Fibroblast of skin of left biceps (primary cell): Measurements from ENCODE around the gene SLC40A1.

ENCODE experiments used
- DNase-seq, 2 experiments: peaks; one replicate each; pipeline ENCODE4 v3.0.0-alpha.2; 2013; ENCODE audit warnings: low read depth in 2 of 2

The SLC40A1 gene

GRCh38 chr2:189601043-189601442, 20.5 kb upstream of the SLC40A1 start:
- DNase-seq, result no peak

GRCh38 chr2:189599245-189599644, 18.7 kb upstream of the SLC40A1 start:
- no peak for DNase-seq

GRCh38 chr2:189595417-189595816, 14.8 kb upstream of the SLC40A1 start:
- no peak for DNase-seq

GRCh38 chr2:189594305-189594704, 13.7 kb upstream of the SLC40A1 start:
- DNase-seq, result no peak

- no peak for DNase-seq
These were observed 12.5 kb upstream of the SLC40A1 start for GRCh38 chr2:189593115-189593514.

- DNase-seq, result no peak
These were observed 11.9 kb upstream of the SLC40A1 start for GRCh38 chr2:189592353-189592984.

- no peak for DNase-seq
These were observed 7.2 kb upstream of the SLC40A1 start for GRCh38 chr2:189587780-189588179.

- no peak for DNase-seq
These were observed 4.7 kb upstream of the SLC40A1 start for GRCh38 chr2:189585226-189585756.

GRCh38 chr2:189584686-189585085, 4.1 kb upstream of the SLC40A1 start:
- DNase-seq, result no peak

GRCh38 chr2:189583227-189584198, 2.9 kb upstream of the SLC40A1 start:
- DNase-seq, result no peak

- DNase-seq, result no peak
These were observed 2.2 kb upstream of the SLC40A1 start for GRCh38 chr2:189582809-189583192.

- DNase-seq, result no peak
These were observed 1.7 kb upstream of the SLC40A1 start for GRCh38 chr2:189582140-189582808.

GRCh38 chr2:189581354-189582139, 961 bp upstream of the SLC40A1 start:
- no peak for DNase-seq

GRCh38 chr2:189580241-189580651, 340 bp downstream of the SLC40A1 start:
- DNase-seq, result no peak

- DNase-seq, result no peak
These were observed 900 bp downstream of the SLC40A1 start for GRCh38 chr2:189579585-189580186.

GRCh38 chr2:189578272-189578950, 2.2 kb downstream of the SLC40A1 start:
- no peak for DNase-seq

GRCh38 chr2:189577121-189577520, 3.5 kb downstream of the SLC40A1 start:
- no peak for DNase-seq

- DNase-seq, result no peak
These were observed 4.2 kb downstream of the SLC40A1 start for GRCh38 chr2:189576396-189576795.

- DNase-seq, result no peak
These were observed 5.7 kb downstream of the SLC40A1 start for GRCh38 chr2:189574793-189575475.

GRCh38 chr2:189570570-189571031, 10.0 kb downstream of the SLC40A1 start:
- DNase-seq, result peak; percentile 66 to 71
